Hepatocyte (in vitro differentiated cells): ENCODE results near the gene CAP2.

Source experiments
- CTCF ChIP-seq: fragments of 200-600 bp; sonication (generic); IDR thresholded peaks from 2 replicates; pipeline ENCODE4 v1.5.1; 2016; ENCODE audit warnings: antibody characterized with exemption, mild to moderate bottlenecking; ENCODE audit not compliant: poor library complexity
- EZH2 ChIP-seq: fragments of 200-600 bp; sonication (generic); IDR thresholded peaks from 2 replicates; pipeline ENCODE4 v1.6.1; 2016; ENCODE audit warnings: antibody characterized with exemption, mild to moderate bottlenecking, borderline replicate concordance

GRCh38 chr6:17599877-17600526, 206.6 kb downstream of the CAP2 start, which contains the start of gene FAM8A1:
- TF ChIP-seq CTCF = peak; percentile 24
- no peak for TF ChIP-seq EZH2
